IPS DF 19.7 (cell line): Measurements from ENCODE around the gene OR10H1.
"Not testable (repeated sequence)": the region's sequence is repeated elsewhere in the genome, so short reads cannot be mapped to it uniquely, and the experiment has no call there.

Experiments used
- DNase-seq: peaks from one replicate; pipeline ENCODE4 v3.0.0-alpha.2; 2013; ENCODE audit warnings: low read depth, low spot score

OR10H1 gene

DNA sequence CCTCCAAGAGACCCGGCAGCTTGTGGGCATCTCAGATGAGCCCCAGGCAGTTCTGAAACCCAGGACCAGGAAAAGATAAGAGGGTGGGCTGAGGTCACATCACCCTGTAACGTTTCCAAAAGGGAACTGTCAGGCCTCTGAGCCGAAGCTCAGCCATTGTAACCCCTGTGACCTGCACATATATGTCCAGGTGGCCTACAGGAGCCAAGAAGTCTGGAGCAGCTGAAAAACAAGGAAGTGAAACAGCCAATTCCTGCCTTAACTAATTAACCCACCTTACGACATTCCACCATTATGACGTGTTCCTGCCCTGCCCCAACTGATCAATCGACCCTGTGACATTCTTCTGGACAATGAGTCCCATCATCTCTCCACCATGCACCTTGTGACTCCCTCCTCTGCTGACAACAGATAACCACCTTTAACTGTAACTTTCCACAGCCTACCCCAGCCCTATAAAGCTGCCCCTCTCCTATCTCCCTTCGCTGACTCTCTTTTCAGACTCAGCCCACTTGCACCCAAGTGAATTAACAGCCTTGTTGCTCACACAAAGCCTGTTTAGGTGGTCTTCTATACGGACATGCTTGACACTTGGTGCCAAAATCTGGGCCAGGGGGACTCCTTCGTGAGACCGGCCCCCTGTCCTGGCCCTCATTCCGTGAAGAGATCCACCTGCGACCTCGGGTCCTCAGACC, 13.3 kb upstream of the OR10H1 start:
- not testable (repeated sequence) for DNase-seq

- no peak for DNase-seq
Observed at GRCh38 chr19:15828121-15828610, 12.7 kb upstream of the OR10H1 start.

- no peak for DNase-seq
Observed at GRCh38 chr19:15825753-15826152, 10.3 kb upstream of the OR10H1 start.

DNA sequence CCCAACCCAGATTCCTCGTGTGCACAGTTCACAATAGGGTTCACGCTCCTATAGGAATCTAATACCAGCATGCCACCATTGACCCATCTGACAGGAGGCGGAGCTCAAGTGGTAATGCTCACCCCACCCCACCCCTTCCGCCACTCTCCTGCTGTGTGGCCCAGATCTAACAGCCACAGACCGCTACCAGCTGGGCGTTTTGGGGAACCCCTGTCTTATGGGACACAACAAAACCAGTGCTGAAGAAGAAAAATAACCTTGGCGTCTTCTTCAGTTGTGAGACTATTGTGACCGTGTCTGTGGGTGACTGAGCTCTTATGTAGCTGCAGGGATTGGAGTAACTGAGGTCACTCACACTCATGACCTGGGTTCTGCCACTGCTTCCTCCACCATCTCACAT, 5.2 kb upstream of the OR10H1 start:
- DNase-seq: no peak

GRCh38 chr19:15813916-15814315, 1.5 kb downstream of the OR10H1 start:
- DNase-seq: no peak

GRCh38 chr19:15812060-15812722, 3.3 kb downstream of the OR10H1 start:
- DNase-seq: no peak

DNA sequence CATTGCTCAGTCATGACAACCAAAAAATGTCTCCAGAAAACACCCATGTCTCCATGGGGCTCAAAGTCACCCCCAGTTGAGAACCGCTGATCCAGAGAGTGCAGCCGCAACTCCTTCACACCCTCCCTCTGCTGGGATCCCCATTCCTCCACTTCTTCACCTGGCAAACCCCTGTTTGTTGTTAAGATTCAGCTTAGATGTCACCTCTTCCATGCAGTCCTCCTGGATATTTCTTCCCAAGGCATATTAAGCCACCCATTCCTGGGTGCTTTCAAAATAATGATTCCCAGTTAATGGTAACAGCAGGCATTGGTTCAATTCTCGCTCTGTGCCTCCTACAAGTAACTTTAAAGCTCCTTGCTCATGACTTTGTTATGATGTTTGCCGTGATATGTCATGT, 4.0 kb downstream of the OR10H1 start:
- DNase-seq: no peak

- no peak for DNase-seq
Observed at GRCh38 chr19:15810335-15810734, 5.1 kb downstream of the OR10H1 start.

- not testable (repeated sequence) for DNase-seq
Observed at GRCh38 chr19:15794279-15794678, 21.2 kb downstream of the OR10H1 start.

DNA sequence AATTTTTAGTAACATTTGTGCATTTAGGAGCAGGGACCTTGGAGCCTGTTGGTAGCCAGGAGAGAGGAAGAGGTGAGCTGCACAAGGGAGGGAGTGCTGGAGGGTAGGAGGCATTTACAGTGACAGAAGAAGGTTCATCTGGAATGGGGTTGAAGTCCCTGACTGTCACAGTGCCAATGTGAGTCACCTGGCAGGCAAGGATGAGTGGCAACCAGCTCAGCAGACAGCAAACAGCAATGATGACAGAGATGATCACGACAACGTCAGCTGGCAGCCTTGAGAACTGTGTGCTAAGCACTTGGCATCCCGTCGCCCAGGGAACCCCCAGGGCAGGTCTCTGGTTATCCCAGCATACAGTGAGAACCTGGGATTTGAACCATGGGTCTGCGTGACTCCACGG, 25.4 kb downstream of the OR10H1 start:
- DNase-seq: no peak

DNA sequence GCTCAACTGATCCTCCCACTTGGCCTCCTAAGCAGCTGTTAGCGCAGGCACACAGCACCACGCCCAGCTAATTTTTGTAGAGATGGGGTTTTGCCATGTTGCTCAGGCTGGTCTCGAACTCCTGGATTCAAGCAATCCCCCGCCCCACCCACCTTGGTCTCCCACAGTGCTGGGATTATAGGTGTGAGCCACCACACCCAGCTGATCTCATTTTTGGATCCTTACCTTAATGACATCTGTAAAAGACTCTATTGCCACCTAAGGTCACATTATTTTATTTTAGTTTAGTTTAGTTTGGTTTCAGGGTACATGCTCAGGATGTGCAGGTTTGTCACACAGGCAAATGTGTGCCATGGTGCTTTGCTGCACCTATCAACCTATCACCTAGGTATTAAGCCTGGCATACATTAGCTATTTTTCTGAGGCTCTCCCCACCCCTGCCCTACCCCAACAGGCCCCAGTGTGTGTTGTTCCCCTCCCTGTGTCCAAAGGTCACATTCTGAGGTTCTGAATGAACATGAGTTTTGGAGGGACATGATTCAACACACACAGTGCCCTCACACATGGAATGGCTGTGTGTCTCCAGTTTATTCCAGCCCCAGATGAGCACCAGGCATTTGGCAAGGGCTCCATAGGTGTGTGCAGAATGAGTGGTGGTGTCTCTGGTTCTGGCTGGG, 26.7 kb downstream of the OR10H1 start:
- DNase-seq: no peak

DNA sequence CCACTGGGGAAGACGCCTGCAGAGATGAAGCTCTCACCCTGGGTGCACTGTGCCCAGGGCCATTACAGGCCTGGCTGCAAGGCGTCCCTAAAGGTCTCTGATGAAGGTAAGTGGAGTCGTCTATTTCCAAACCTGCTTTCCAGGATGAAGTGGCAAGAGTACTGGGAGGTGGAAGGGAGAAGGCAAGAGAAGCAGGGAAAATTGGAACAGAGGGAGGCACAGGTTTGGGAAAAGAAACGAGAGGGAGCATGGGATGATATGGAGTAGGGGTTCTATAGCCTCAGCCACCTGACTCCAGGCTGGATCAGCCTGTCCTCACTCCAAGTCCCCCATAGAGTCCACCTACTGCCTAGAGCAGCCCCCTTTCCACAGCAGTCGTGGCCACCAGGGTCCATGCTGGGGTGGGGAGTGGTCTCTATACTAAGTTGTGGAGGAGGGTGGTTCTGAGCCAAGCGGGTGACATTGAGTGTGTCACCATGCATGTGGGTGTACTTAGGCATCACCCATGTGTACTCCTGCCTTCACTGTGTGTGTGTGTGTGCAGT, 27.8 kb downstream of the OR10H1 start, which contains the start of gene OR10H5:
OR10H5 (plus strand) TSS at position 51 of the 545 bp plus-strand sequence. CDS start 6,388 bp downstream, outside the sequence.
- DNase-seq: no peak

DNA sequence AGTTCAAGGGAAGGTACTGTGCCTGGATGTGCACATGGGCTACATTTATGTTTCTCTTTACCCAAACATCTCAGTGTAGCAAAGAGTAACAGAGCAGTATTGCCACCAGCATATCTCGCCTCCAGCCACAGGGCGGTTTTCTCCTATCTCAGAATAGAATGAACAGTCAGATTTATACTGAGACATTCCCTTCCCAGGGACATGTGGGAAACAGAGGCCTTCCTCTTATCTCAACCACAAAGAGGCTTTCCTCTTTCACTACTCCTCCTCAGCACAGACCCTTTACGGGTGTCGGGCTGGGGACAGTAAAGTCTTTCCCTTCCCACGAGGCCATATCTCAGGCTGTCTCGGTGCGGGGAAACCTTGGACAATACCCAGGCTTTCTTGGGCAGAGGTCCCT, 32.6 kb downstream of the OR10H1 start:
- DNase-seq: not testable (repeated sequence)

DNA sequence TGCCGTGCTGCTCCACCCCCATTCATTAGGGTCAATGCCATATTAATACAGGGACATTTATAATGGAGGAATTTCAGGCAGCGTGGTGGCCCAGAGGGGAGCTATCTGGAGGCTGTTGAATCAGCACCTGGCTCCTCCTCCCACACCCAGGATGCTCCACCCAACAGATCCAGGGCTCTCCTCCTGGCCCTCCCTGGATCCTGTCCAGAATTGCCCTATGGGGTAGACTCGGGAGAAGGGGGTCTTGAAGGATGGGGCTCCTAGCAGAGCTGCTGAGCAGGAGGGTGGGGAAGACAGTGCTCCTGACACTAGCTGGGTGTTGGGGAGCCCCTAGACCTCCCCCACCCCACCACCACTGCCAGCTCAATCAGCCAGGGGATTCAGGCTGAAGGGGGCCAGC, 33.3 kb downstream of the OR10H1 start:
- DNase-seq: no peak

DNA sequence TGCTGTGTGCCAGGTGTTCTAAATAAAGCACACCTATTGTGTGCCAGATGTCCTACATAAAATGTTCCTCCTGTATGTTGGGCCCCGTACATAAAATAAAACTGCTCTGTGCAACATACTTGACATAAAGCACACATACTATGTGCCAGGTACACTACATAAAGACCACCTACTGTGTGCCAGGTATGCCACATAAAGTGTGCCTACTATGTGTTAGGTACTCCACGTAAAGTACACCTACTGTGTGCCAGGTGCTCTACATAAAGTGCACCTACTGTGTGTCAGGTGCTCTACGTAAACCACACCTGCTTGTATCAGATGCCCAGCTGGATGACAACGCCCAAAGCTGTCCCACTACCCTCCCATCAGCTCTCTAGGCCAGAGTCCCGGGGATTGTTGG, 33.8 kb downstream of the OR10H1 start:
- DNase-seq: no peak

GRCh38 chr19:15780610-15781418, 34.6 kb downstream of the OR10H1 start:
- no peak for DNase-seq

DNA sequence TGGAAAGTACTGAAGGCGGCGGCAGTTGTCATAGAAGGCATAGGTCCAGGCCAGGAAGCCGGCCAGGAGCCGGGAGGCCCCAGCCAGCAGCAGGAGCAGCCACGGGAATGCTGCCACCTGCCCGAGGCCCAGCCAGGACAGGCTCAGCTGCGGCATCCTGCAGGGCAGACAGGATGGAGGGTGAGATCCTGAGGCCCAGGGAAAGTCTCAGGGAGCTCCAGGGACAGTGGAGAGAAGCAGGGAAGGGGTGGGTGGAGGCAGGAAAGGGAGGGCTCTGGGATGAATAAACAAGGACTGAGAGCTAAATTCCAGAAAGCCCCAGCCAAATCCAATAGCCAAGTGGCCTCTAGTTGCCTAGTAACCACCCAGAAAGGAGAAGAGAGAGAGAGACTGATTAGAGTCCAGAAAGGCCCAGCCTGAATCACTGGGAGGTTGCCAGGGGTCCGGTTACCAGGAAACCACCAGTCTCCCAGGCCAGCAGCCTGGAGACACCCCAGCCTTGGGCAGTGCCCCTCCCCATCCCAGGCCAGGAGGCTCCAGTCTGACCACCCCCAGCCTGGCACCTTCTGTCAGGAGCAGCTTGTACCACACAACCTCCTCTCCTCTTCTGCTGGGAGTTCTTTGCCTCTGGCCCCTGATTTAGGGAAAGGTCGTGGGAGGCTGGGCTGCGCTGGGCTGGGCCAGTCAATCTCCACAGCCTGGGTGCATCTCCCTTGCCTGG, 35.5 kb downstream of the OR10H1 start:
- DNase-seq: no peak

GRCh38 chr19:15776991-15777970, 38.2 kb downstream of the OR10H1 start:
- DNase-seq: no peak

GRCh38 chr19:15776264-15776663, 39.2 kb downstream of the OR10H1 start:
- DNase-seq: no peak

- DNase-seq: no peak
Observed at GRCh38 chr19:15775249-15775648, 40.2 kb downstream of the OR10H1 start.
